AG09319 (cell line): Measurements from ENCODE around the gene COPS4.
"Not testable (repeated sequence)": the region's sequence is repeated elsewhere in the genome, so short reads cannot be mapped to it uniquely, and the experiment has no call there.

Source experiments
- DNase-seq: peaks from one replicate; pipeline ENCODE4 v3.0.0-alpha.2; 2010; ENCODE audit warnings: low read depth; ENCODE audit errors: extremely low read depth
- TF ChIP-seq, protein P1 (sequence below): IDR thresholded peaks from 2 replicates; pipeline ENCODE4 v1.5.1; 2011; ENCODE audit warnings: low read depth, mild to moderate bottlenecking, inconsistent platforms, low read length, moderate library complexity

The COPS4 gene

DNA sequence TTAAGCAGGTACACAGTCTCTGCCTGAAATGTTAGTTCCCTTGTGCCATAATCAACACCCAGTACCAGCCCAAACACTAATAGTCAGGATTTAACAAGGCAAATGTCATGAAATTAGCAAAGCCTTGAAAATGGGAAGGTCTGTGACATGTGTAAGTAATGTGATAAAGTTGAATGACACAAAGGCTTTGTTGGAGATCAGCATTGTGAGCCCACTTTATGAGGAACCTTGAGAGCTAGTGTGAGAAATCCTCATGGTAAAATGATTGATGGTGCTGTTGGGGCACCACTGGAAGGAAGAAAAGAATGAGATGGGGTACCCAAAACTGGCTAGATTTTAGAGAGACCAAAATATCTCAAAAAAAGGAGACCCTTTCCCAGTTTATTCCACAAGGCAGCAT, 21.1 kb upstream of the COPS4 start:
- DNase-seq, result no peak
- TF ChIP-seq, protein P1, sequence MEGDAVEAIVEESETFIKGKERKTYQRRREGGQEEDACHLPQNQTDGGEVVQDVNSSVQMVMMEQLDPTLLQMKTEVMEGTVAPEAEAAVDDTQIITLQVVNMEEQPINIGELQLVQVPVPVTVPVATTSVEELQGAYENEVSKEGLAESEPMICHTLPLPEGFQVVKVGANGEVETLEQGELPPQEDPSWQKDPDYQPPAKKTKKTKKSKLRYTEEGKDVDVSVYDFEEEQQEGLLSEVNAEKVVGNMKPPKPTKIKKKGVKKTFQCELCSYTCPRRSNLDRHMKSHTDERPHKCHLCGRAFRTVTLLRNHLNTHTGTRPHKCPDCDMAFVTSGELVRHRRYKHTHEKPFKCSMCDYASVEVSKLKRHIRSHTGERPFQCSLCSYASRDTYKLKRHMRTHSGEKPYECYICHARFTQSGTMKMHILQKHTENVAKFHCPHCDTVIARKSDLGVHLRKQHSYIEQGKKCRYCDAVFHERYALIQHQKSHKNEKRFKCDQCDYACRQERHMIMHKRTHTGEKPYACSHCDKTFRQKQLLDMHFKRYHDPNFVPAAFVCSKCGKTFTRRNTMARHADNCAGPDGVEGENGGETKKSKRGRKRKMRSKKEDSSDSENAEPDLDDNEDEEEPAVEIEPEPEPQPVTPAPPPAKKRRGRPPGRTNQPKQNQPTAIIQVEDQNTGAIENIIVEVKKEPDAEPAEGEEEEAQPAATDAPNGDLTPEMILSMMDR, result no peak

DNA sequence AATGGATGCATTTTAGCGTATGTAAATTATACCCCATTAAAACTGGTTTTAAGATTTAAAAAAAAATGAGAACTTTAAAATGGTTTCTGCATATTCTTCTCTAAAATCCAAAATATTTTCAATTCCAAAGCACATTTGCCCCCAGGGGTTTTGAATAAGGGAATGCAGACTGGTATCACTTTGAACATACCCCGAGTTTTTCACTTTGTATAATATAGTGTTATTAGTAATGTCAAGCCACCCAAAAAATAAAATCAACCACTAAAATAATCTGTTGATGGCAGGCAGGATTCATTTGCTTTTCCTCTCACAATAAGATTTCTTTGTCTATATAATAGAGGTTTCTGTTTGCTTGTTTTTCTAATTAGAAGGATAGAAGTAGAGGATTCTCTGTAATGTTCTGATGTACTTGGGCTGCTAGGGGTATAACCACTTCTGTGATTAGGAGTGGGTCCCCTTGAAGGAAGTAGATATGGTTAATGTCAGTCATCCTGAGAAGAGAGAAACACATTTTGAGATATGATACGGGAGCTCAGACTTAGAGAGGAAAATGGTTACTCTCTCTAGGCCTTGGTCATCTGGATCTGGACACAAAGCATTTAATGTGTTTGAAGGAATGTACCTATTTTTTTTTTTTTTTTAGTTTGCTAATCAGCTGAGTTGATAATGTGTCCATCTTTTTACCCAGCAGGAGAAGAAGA, 15.0 kb upstream of the COPS4 start:
- no peak for DNase-seq
- TF ChIP-seq, protein P1, result no peak

DNA sequence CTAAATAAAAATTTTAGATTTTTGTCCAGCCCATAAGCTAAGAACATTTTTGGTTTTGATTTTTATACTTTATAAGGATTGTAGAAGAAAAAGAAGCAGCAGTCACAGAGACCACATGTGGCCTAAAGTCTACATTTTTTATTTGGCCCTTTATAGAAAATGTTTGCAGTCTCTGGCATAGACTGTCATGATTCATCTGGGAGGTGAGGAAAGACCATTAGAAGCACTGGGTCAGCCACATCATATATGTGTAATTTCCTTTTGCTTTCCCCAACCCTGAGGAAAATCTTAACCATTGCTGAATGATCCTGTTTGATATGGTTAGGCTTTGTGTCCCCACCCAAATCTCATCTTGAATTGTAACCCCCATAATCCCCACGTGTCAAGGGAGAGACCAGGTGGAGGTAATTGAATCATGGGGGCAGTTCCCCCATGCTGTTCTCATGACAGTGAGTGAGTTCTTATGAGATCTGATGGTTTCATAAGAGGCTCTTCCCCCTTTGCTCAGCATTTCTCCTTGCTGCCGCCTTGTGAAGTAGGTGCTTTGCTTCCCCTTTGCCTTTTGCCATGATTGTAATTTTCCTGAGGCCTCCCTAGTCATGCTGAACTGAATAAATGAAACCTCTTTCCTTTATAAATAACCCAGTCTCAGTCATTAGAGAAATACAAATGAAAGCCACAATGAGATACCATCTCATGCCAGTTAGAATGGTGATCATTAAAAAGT, 12.1 kb upstream of the COPS4 start:
- TF ChIP-seq, protein P1, result no peak
- no peak for DNase-seq

DNA sequence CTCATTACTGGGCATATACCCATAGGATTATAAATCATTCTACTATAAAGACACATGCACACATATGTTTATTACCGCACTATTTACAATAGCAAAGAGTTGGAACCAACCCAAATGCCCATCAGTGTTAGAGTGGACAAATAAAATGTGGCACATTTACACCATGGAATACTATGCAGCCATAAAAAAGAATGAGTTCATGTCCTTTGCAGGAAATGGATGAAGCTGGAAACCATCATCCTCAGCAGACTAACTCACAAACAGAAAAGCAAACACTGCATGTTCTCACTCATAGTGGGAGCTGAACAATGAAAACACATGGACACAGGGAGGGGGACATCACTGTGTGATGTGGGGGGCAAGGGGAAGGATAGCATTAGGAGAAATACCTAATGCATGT, 11.4 kb upstream of the COPS4 start:
- DNase-seq, result not testable (repeated sequence)

DNA sequence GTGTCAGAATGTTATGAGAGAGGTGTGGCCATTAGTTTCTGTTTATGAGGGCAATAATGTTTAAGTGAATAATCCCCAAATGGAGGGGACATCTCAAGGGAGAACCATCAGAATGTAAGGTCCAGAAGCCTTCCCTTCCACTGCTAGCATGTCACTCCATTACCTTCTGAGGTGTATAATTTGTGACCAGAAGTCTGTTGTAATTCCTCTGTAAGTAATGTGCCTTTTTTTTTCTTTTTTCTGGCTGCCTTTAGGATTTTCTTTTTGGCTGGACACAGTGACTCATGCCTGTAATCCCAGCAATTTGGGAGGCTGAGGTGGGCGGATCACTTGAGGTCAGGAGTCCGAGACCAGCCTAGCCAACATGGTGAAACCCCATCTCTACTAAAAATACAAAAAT, 10.8 kb upstream of the COPS4 start:
- DNase-seq, result no peak
- TF ChIP-seq, protein P1, result no peak

DNA sequence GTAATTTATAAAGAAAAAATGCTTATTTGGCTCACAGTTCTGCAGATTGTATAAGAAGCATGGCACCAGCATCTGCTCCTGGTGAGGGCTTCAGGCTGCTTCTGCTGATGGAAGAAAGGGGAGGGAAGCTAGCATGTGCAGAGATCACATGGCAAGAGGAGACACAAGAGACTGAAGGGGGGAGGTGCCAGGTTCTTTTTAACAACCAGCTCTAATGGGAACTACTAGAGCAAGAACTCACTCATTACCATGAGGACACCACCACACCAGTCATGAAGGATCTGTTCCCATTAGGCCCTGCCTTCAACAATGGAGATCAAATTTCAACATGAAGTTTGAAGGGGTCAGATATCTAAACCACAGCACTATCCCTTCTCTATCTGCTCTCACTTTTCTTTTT, 9.4 kb upstream of the COPS4 start:
- DNase-seq, result no peak
- TF ChIP-seq, protein P1, result no peak

DNA sequence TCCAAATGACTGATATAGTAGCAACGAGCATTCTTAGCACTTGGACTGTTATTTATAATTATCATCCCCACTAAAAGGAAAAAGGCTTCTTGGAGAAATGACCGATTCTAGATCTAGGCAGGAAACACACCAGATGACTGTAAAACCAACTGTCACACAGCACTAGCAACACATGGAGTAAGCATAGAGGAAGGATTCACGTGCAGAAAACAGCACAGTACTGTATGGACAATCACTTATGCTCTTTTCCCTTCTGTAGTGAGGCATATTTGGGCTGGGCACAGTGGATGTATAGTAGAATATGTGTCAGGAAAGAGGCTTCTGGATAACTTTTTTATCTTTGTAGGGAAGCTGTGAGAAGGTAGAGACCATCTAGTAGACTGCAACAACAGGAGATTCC, 6.0 kb upstream of the COPS4 start:
- DNase-seq, result no peak
- TF ChIP-seq, protein P1, result no peak
